T-cell (primary cell): ENCODE measurements around the gene TMIGD1. TPM values are rescaled to one million over a fixed set of nuclear protein-coding genes. Genes with fewer than 3 reads are reported as not detected.
"Not testable (repeated sequence)": the region's sequence is repeated elsewhere in the genome, so short reads cannot be mapped to it uniquely, and the experiment has no call there.

ENCODE experiments used
- ATAC-seq, 4 experiments: fragments of 200-7000 bp in 3 of 4; fragments of 150-1000 bp in 1 of 4; cut with Tn5 transposase; replicated peaks in 1 of 4; 1 replicate in 3 of 4; 2 replicates in 1 of 4; pipeline ENCODE4 v1.10.0; 2021; ENCODE audit warnings: moderate library complexity in 3 of 4, mild to moderate bottlenecking in 2 of 4, moderate number of reproducible peaks in 1 of 4
- CTCF ChIA-PET, 2 donors: fragments of 300-600 bp; sonication (Branson Sonifier 250); formaldehyde crosslinking; loops; one replicate each; lab custom pipeline; 2022; ENCODE audit warnings: antibody characterized with exemption in 2 of 2; lab: Charles Lee
- POLR2A ChIA-PET, 2 donors: fragments of 300-600 bp; sonication (Branson Sonifier 250); formaldehyde crosslinking; loops; one replicate each; lab custom pipeline; 2022; ENCODE audit warnings: antibody characterized with exemption in 2 of 2; lab: Charles Lee
- DNase-seq, 35 experiments: peaks; one replicate each; pipeline versions ENCODE4 v3.0.0 to v3.0.0-alpha.2; 2013 to 2023
- H3K27ac ChIP-seq: one replicate; pipeline ENCODE4 v1.5.1; 2013; ENCODE audit warnings: low read length
- H3K27me3 ChIP-seq, 2 experiments: replicated peaks in 1 of 2; 1 replicate in 1 of 2; 2 replicates in 1 of 2; pipeline versions ENCODE4 v1.6.1 to v1.7.0; 2013; ENCODE audit warnings: low read length in 1 of 2, mixed read lengths in 1 of 2; ENCODE audit not compliant: control insufficient read depth in 2 of 2, insufficient read depth in 2 of 2; ENCODE audit errors: extremely low read depth in 1 of 2
- H3K36me3 ChIP-seq, 2 donors: 1 replicate in 1 of 2; 2 replicates in 1 of 2; pipeline versions ENCODE4 v1.6.1 to v1.7.0; 2013; ENCODE audit warnings: low read length in 1 of 2; ENCODE audit not compliant: control insufficient read depth in 2 of 2, insufficient read depth in 1 of 2; ENCODE audit errors: extremely low read depth in 1 of 2
- H3K4me1 ChIP-seq, 2 experiments: 1 replicate in 1 of 2; 2 replicates in 1 of 2; pipeline versions ENCODE4 v1.6.1 to v1.7.0; 2013; ENCODE audit warnings: low read length in 2 of 2, mixed read lengths in 1 of 2; ENCODE audit not compliant: insufficient read depth in 2 of 2, control insufficient read depth in 1 of 2; ENCODE audit errors: extremely low read depth in 1 of 2
- H3K4me3 ChIP-seq, 2 donors: 1 replicate in 1 of 2; 2 replicates in 1 of 2; pipeline versions ENCODE4 v1.5.1 to v1.7.0; 2013; ENCODE audit warnings: mild to moderate bottlenecking in 2 of 2, low read length in 1 of 2, moderate library complexity in 1 of 2; ENCODE audit not compliant: control insufficient read depth in 1 of 2; ENCODE audit errors: extremely low read depth in 1 of 2
- H3K9me3 ChIP-seq: 2 replicates; pipeline ENCODE4 v1.7.0; 2013
- H3K27ac Mint-ChIP-seq, 2 donors: one replicate each; pipeline ENCODE4 v1.8.0; 2020 to 2021; ENCODE audit warnings: mild to moderate bottlenecking in 2 of 2, mixed read lengths in 2 of 2
- H3K27me3 Mint-ChIP-seq, 2 donors: one replicate each; pipeline ENCODE4 v1.8.0; 2021 to 2022; ENCODE audit warnings: mixed read lengths in 2 of 2
- H3K36me3 Mint-ChIP-seq: one replicate; pipeline ENCODE4 v1.8.0; 2021; ENCODE audit warnings: mixed read lengths
- H3K4me1 Mint-ChIP-seq, 3 donors: one replicate each; pipeline ENCODE4 v1.8.0; 2020 to 2022; ENCODE audit warnings: mixed read lengths in 3 of 3, mild to moderate bottlenecking in 1 of 3
- H3K4me3 Mint-ChIP-seq, 3 donors: one replicate each; pipeline ENCODE4 v1.8.0; 2020 to 2022; ENCODE audit warnings: mild to moderate bottlenecking in 3 of 3, mixed read lengths in 3 of 3, moderate library complexity in 3 of 3
- H3K9me3 Mint-ChIP-seq, 3 donors: one replicate each; pipeline ENCODE4 v1.8.0; 2020 to 2022; ENCODE audit warnings: mixed read lengths in 3 of 3
- WGBS: methylation state at CpG from one replicate; pipeline ENCODE4 v1.1.5; 2013; ENCODE audit warnings: missing lambda C conversion rate; ENCODE audit not compliant: insufficient coverage; 5-methylcytosine and 5-hydroxymethylcytosine counted together
- total RNA-seq, 35 experiments: library from RNA in 6 of 35; stranded (reverse) in 6 of 35; fragments of 120-200 nt in 1 of 35; gene quantifications; one replicate each; pipeline versions ENCODE4 v1.2.1 to v1.2.4 and lab custom pipeline; 2013 to 2026

Gene TMIGD1
- total RNA-seq, 5 donors from 2014 or later (not counting 1 experiment from before 2014, with no cell fraction given), result not detected

GRCh38 chr17:30345089-30345433 is 11.2 kb upstream of the TMIGD1 start:
- Mint-ChIP-seq H3K4me3 (no peak overlapping the region), H3K27me3 (no peaks in the 10 kb centered on the region), H3K4me1 (peaks cover 3 to 4% (median 4%) of the 10 kb centered on the region in 3 donors), H3K9me3 (no peaks in the 10 kb centered on the region), H3K36me3 (no peaks in the 10 kb centered on the region), H3K27ac (no peak overlapping the region)
- DNase-seq (no peak), ATAC-seq (no peak)
- Histone ChIP-seq H3K9me3 (no peaks in the 10 kb centered on the region), H3K36me3 (no peaks in the 10 kb centered on the region), H3K4me1 (peaks cover 0 to 7% of the 10 kb centered on the region in 2 experiments), H3K27ac (no peak overlapping the region), H3K27me3 (no peaks in the 10 kb centered on the region), H3K4me3 (no peak overlapping the region)
- ChIA-PET POLR2A (interaction anchor here in 1 of 2 donors (0.6 kb wide), 1 partner anchor 707 kb away, joined by 3 read pairs; no protein-coding TSS in a partner anchor), CTCF (interaction anchor here in 1 of 2 donors (0.6 kb wide), 1 partner anchor 50 kb away, joined by 9 read pairs; no protein-coding TSS in a partner anchor)
- WGBS, result no CpG with 5 or more reads among the region's 2 CpGs

GRCh38 chr17:30344283-30345088 is 10.6 kb upstream of the TMIGD1 start:
- ChIA-PET POLR2A (interaction anchor here in 1 of 2 donors (0.6 kb wide), 1 partner anchor 707 kb away, joined by 3 read pairs; no protein-coding TSS in a partner anchor), CTCF (interaction anchor here in 1 of 2 donors (0.5 to 1.2 kb wide), 2 partner anchors 39 to 239 kb away, joined by 3 to 4 read pairs; no protein-coding TSS in a partner anchor)
- no peak overlapping the region for H3K27ac Mint-ChIP-seq
- H3K9me3 Mint-ChIP-seq, result no peaks in the 10 kb centered on the region
- H3K27me3 Mint-ChIP-seq, result no peaks in the 10 kb centered on the region
- DNase-seq (no peak), ATAC-seq (no peak)
- Histone ChIP-seq H3K4me1 (peaks cover 0 to 10% of the 10 kb centered on the region in 2 experiments), H3K27me3 (no peaks in the 10 kb centered on the region), H3K27ac (no peak overlapping the region), H3K9me3 (no peaks in the 10 kb centered on the region), H3K36me3 (no peaks in the 10 kb centered on the region), H3K4me3 (no peak overlapping the region)
- no peaks in the 10 kb centered on the region for H3K36me3 Mint-ChIP-seq
- 95% methylated on average over 7 of the region's 9 CpGs for WGBS
- H3K4me1 Mint-ChIP-seq, result peaks cover 6 to 8% (median 7%) of the 10 kb centered on the region in 3 donors
- no peak overlapping the region for H3K4me3 Mint-ChIP-seq

GRCh38 chr17:30343796-30344195 is 9.9 kb upstream of the TMIGD1 start:
- Histone ChIP-seq H3K27ac (no peak overlapping the region), H3K4me1 (peaks cover 0 to 10% of the 10 kb centered on the region in 2 experiments), H3K27me3 (no peaks in the 10 kb centered on the region), H3K4me3 (no peak overlapping the region), H3K9me3 (no peaks in the 10 kb centered on the region), H3K36me3 (no peaks in the 10 kb centered on the region)
- no peaks in the 10 kb centered on the region for H3K9me3 Mint-ChIP-seq
- H3K4me1 Mint-ChIP-seq, result peaks cover 6 to 8% (median 7%) of the 10 kb centered on the region in 3 donors
- H3K4me3 Mint-ChIP-seq, result no peak overlapping the region
- no peaks in the 10 kb centered on the region for H3K36me3 Mint-ChIP-seq
- CTCF ChIA-PET, result interaction anchor here in 1 of 2 donors (1.2 kb wide), 2 partner anchors 20 to 239 kb away, joined by 3 read pairs; no protein-coding TSS in a partner anchor
- WGBS, result no CpG with 5 or more reads among the region's 4 CpGs
- H3K27ac Mint-ChIP-seq, result no peak overlapping the region
- H3K27me3 Mint-ChIP-seq, result no peaks in the 10 kb centered on the region
- no peak for DNase-seq
- POLR2A ChIA-PET, result no interaction called here
- ATAC-seq, result no peak

GRCh38 chr17:30343244-30343643 is 9.4 kb upstream of the TMIGD1 start:
- H3K27me3 Mint-ChIP-seq, H3K27me3 ChIP-seq, H3K4me1 Mint-ChIP-seq, H3K4me3 ChIP-seq, H3K9me3 ChIP-seq, POLR2A ChIA-PET, H3K4me1 ChIP-seq, H3K27ac ChIP-seq, DNase-seq, ATAC-seq, H3K9me3 Mint-ChIP-seq, H3K4me3 Mint-ChIP-seq, H3K27ac Mint-ChIP-seq, H3K36me3 ChIP-seq, H3K36me3 Mint-ChIP-seq: not testable (repeated sequence)
- WGBS, result 50% methylated on average over 1 of the region's 3 CpGs
- CTCF ChIA-PET, result interaction anchor here (0.6 to 1.3 kb wide), 4 partner anchors 20 to 942 kb away, joined by 3 read pairs; no protein-coding TSS in a partner anchor

GRCh38 chr17:30341703-30342249 is 7.9 kb upstream of the TMIGD1 start:
- H3K27me3 Mint-ChIP-seq, result no peaks in the 10 kb centered on the region
- no peak for DNase-seq
- Histone ChIP-seq H3K36me3 (no peaks in the 10 kb centered on the region), H3K27ac (no peak overlapping the region), H3K4me1 (peaks cover 0 to 10% of the 10 kb centered on the region in 2 experiments), H3K27me3 (no peaks in the 10 kb centered on the region), H3K9me3 (no peaks in the 10 kb centered on the region), H3K4me3 (no peak overlapping the region)
- no peaks in the 10 kb centered on the region for H3K9me3 Mint-ChIP-seq
- no peaks in the 10 kb centered on the region for H3K36me3 Mint-ChIP-seq
- ChIA-PET POLR2A (interaction anchor here in 1 of 2 donors (0.6 kb wide), 1 partner anchor 36 kb away, joined by 7 read pairs; no protein-coding TSS in a partner anchor), CTCF (interaction anchor here in 1 of 2 donors (0.5 to 1.4 kb wide), 7 partner anchors 22 to 1390 kb away, joined by 3 to 7 read pairs (median 4); partner anchors contain the start of genes GOSR1 and PHF12)
- no peak overlapping the region for H3K27ac Mint-ChIP-seq
- H3K4me3 Mint-ChIP-seq, result no peak overlapping the region
- ATAC-seq, result no peak
- peaks cover 7 to 8% (median 8%) of the 10 kb centered on the region in 3 donors for H3K4me1 Mint-ChIP-seq
- WGBS, result 90% methylated on average over 4 of the region's 5 CpGs

- Mint-ChIP-seq H3K27me3 (no peaks in the 10 kb centered on the region), H3K27ac (no peak overlapping the region), H3K9me3 (peaks cover 0 to 3% (median 0%) of the 10 kb centered on the region in 3 donors), H3K4me1 (peaks cover 15 to 17% (median 15%) of the 10 kb centered on the region in 3 donors), H3K36me3 (no peaks in the 10 kb centered on the region), H3K4me3 (no peak overlapping the region)
- ATAC-seq (no peak), DNase-seq (no peak)
- Histone ChIP-seq H3K9me3 (no peaks in the 10 kb centered on the region), H3K4me1 (peaks cover 0 to 10% of the 10 kb centered on the region in 2 experiments), H3K4me3 (no peak overlapping the region), H3K36me3 (no peaks in the 10 kb centered on the region), H3K27me3 (no peaks in the 10 kb centered on the region), H3K27ac (no peak overlapping the region)
- ChIA-PET POLR2A (no interaction called here), CTCF (interaction anchor here (0.6 to 1.4 kb wide), 8 partner anchors 18 to 1390 kb away, joined by 3 to 7 read pairs (median 4); partner anchors contain the start of genes GOSR1 (in 1 of the 2) and PHF12 (in 1 of the 2))
- 72% methylated on average over 3 of the region's 6 CpGs for WGBS
These were observed 7.0 kb upstream of the TMIGD1 start for GRCh38 chr17:30340801-30341356.
